Activated CD4-positive, CD25-positive, alpha-beta regulatory T cell treated with anti-CD3 and anti-CD28 coated beads, Interleukin-2, amount 50 U/mL, for 72 hours (primary cell): ENCODE results near the gene CRIM1.

Experiments used
- DNase-seq: peaks from one replicate; pipeline ENCODE4 v3.0.0; 2021

Gene CRIM1

DNA sequence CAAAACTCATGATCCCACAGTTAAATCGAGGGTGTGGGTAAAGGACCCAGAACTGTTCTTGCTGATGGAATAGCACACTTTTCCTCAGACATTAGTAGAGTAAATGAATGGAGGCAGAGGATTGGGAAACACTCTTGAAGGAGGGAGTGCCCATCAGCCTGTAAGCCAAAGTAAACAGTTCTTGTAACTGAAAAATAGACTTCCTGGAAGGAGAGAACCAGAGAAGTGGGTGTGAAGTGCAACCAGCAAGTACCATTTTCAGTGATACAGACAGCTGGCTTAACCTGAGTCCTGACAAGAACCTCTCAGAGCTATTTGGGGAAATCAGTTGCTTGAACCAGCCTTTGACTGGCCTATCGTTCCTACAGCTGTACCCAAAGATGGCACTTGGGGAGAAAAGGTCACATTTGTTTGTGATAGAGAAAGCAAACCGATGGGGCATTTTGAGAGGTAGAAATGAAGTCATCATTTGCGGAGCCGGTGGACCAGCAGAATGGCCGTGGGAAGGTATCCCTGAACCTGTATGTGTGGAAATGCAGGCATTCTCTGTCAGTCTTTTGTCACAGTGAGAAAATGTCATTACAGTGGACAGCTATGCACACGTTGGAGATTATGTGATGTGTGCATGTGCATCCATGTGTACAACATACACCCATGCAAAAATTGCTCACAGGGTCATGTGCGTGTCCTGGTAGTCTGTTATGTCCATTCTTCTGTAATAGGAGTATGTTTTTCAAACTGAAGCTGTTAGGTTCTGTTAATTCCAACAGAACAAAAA, 17.8 kb downstream of the CRIM1 start:
- DNase-seq, result no peak

DNA sequence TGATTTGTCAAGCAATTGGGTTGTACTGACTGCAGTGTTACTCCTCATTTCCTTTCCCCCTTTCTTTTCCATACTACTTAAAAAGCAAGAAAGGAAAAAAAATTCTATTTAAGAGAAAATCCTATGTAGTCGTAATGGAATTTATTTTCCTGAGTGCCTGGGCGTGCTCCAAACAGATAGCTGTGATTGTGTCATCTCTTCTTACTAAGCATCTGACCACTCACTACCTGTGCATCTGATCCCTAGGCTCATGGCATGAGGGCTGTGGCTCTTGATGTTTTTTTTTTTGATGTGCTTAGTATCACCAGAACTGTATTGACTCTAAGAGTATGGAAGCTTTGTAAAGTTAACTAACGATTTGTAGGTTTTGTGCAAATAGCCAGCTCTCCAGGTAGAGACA, 19.0 kb downstream of the CRIM1 start:
- no peak for DNase-seq

DNA sequence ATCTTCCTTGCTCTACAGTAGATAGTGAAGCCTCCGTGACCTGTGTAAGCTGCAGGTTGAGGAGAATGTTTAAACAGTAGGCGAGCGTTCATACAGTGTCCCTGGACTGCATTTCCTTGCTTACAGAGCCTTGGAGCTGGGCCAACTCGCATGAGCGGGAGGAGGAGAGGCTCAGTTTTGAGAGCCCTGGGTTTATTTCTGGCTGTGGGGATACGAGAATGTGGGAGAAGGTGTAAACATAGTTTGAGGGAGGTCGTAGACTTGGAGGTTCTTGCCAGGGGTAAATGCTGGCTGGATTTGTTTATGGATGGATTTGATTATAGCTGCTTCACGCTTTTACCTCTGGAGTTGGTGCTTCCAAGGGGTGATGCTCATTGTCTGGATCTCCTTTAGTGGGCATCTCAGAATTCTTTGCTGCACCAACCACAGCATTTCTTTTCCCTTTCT, 20.8 kb downstream of the CRIM1 start:
- DNase-seq, result no peak

- no peak for DNase-seq
Measured at GRCh38 chr2:36376992-36377738, 21.6 kb downstream of the CRIM1 start.

DNA sequence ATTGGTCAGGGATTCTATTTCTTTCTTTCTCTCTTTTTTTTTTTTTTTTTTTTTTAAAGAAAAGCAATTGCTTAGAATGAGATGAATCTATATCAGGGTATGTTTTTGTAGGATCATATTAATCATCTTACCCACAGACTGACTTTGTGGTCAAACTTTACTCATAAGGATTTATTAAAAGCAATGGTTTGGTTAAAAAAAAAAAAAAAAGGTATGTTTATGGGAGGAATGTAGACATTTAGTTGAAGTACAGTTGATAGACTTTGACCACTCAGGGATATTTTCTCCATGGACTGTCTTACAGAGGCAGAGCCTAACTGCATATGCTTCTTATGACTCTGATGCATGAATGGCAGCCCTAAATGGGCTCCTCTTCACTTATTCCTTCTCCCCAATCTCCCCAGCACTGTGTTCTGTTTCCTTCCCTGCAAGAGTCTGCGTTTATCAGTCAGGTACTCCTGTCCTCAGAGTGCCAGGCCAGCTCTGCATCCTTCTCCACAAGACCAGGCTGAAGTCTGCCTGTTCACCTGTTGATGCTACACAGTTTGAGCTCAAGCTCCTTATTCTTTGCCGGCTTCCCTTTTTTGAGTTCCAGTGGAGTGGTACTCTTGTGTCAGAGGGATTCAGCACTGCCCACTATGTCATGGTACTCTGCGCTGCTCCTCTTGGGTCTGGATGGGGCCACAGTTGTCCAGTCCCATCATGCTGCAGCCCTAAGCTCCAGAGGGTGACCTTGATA, 24.3 kb downstream of the CRIM1 start:
- no peak for DNase-seq

DNA sequence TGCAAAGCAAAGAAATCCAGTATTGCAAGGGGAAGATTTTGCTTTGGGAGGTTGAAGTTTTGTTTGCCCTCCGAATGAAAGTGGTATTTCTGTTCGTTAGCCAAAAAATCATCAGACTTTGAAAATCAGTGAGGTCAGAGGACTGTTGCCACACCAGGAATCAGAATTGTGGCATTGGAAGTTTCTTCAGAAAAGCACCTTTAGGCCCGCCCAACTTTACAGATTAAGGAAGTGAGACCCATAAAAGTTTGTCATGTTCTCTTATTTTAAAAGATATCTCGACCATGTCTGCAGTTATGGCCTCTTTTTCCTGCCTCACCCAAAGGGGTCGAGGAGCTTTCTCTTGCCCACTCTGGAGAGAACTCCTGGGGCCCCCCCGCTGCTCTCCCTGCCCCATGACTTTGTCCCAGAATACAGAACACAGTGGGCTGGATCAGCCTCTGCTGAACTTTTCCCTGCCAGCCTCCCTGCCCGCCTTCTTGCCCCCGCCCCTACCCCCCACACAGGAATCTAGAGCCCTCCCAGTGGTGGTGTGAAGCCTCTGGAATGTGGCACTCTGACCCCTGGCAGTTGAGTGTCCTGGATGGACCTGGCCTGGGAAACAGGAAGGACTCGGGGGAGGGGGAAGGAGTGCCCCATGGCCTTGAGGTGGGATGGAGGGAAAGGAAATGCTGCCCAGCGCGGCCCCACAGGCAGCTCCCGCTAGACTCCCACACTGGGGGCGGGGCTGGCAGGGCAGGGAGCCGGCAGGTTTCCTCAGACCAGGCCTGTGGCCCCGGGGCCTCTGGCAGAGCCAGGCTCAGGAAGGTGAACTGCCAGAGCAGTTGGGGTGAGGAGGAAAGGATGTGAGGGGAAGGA, 25.3 kb downstream of the CRIM1 start:
- no peak for DNase-seq

GRCh38 chr2:36381993-36382392, 26.4 kb downstream of the CRIM1 start:
- DNase-seq, result no peak

GRCh38 chr2:36382472-36382871, 26.9 kb downstream of the CRIM1 start:
- DNase-seq, result no peak

DNA sequence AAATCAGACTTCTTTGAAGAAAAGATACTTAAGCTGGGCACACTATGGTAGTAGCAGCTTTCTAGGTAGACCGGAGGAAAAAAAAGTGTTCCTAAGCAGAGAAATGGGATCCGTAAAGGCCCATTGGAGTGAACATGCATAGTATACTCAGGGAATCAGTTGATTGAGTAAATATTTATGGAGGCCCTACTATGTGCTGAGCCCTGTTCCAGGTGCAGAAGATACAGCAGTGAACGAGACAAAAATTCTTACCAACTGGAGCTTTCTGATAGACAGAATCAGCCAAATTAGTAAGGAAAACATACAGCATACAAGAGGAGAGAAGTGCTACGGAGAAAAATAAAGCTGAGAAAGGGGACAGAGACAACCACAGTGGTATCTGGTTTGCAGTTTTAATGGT, 28.1 kb downstream of the CRIM1 start:
- DNase-seq, result no peak

DNA sequence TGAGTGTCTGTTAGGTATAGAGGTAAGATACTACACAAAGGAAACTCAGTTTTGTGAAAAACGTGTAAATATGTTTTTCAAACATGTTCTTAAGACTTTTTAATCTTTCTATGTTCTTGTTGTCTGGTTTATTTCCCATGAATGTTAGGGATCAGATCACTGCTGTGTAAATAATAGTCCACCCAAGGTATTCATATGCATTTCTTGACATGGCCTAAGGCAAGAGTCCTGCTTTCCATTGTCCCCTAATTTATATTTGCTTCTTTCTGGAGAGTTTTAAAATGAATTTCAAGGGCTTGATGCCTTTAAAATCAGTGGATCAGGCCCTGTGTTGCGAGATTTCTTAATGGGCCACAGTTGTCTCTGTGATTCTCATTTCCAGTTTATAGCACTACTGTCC, 28.9 kb downstream of the CRIM1 start:
- DNase-seq, result no peak

GRCh38 chr2:36385603-36386002, 30.0 kb downstream of the CRIM1 start:
- DNase-seq, result no peak

GRCh38 chr2:36387258-36387916, 31.8 kb downstream of the CRIM1 start:
- no peak for DNase-seq

- no peak for DNase-seq
Measured at GRCh38 chr2:36388472-36388871, 32.9 kb downstream of the CRIM1 start.

DNA sequence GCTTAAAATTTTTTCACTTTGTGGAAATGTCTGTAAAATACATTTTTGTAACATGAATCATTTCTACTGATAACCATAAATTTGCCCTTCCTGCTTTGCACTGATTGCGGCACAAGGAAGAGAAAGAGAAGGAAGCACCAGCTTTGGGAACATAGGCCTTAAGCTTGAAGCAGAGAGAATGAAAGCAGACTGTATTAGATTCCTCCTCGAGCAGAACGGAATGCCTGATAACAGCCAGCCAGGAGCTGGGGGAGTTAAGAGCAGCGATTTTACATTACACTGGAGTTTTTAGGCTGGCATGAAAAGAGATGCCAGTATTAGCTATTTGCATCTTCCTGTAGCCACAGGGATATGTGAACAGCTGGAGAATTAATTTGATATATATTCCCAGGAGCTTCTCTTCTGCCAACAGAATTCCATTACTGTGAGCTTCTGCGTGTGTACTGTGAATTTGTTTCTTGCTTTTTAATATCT, 33.5 kb downstream of the CRIM1 start:
- no peak for DNase-seq

GRCh38 chr2:36389577-36389976, 34.0 kb downstream of the CRIM1 start:
- DNase-seq, result no peak

- DNase-seq, result no peak
Measured at GRCh38 chr2:36392571-36393255, 37.1 kb downstream of the CRIM1 start.

DNA sequence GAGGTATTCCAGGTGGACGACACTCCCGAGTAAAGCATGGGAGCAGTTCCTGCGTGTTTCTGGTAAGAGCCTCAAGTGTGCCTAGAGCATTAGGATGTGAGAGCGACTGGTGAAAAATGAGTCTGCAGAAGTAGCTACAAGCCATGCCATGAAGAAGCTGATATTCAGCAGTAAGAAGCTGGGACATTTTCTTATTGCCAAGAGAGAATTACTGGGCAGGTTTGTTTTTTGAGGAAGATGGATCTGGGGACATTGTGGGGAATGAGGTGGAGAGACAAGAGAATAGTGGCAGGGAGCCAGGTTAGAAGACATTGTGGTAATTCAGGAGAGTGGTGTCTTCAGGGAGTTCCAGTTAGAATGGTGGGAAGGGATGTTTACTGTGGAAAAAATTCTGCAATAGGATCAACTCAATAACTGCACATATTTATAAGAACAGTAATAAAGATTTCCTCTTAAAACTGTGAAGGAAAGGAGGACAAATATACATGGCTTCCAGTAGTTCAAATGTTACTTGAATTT, 38.2 kb downstream of the CRIM1 start:
- no peak for DNase-seq

DNA sequence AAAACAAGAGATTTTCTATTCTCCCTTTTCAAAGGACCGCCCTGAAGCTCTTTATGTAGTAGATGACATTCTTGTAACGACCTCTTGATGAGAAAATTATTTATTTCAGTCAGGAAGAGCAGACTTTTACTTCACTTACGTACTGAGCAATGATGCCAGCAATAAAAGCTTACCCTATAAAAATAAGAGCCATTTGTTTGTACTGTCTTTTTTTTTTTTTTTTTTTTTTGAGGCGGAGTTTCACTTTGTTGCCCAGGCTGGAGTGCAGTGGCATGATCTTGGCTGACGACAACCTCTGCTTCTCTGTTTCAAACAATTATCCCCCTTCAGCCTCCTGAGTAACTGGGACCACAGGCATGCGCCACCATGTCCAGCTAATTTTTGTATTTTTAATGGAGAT, 39.2 kb downstream of the CRIM1 start:
- DNase-seq, result no peak

DNA sequence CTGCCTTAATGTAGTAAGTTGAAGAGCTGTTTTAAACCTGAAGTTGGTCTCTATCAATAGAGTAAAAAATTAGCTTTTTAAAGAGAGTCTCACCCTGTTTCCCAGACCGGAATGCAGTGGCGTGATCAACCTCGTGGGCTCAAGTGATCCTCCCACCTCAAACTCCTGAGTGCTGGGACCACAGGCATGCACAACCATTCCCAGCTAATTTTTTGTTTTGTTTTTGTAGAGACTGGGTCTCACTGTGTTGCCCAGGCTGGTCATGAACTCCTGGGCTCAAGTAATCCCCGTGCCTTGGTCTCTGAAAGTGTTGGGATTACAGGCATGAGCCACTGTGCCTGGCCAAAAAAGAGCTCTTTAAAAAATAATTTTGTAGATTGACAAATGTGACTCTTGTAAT, 40.3 kb downstream of the CRIM1 start:
- no peak for DNase-seq

GRCh38 chr2:36396878-36397539, 41.4 kb downstream of the CRIM1 start:
- no peak for DNase-seq
